OCI-LY7 (cell line): Measurements from ENCODE around the gene GOLIM4. TPM values are rescaled to one million over a fixed set of nuclear protein-coding genes. Genes with fewer than 3 reads are reported as not detected.
"Not testable (repeated sequence)": the region's sequence is repeated elsewhere in the genome, so short reads cannot be mapped to it uniquely, and the experiment has no call there.

Experiments
- BruUV-seq: library from RNA; stranded (reverse); fragments of 400-500 nt; replicated peaks from 2 replicates; lab custom pipeline; 2021; lab: Mats Ljungman, UMichigan
- CTCF ChIA-PET: fragments of 300-600 bp; sonication (Branson Sonifier 250); formaldehyde crosslinking; loops from one replicate; lab custom pipeline; 2022; ENCODE audit warnings: antibody characterized with exemption; ENCODE audit not compliant: unreplicated experiment; lab: Charles Lee
- POLR2A ChIA-PET: fragments of 300-600 bp; sonication (Branson Sonifier 250); formaldehyde crosslinking; loops from one replicate; lab custom pipeline; 2022; ENCODE audit warnings: antibody characterized with exemption; lab: Charles Lee
- DNase-seq: peaks from one replicate; pipeline ENCODE4 v3.0.0-alpha.2; 2015; ENCODE audit warnings: low spot score
- H2AFZ ChIP-seq: fragments of 200-600 bp; sonication (generic), shearing (Covaris generic); 2 replicates; pipeline ENCODE4 v1.6.1; 2014; ENCODE audit warnings: mild to moderate bottlenecking, antibody characterized with exemption, low read length, moderate library complexity
- H3K27ac ChIP-seq: fragments of 200-600 bp; sonication (generic); 2 replicates; pipeline ENCODE4 v1.5.1; 2014; ENCODE audit warnings: mixed run types, low read depth, mild to moderate bottlenecking, moderate library complexity, low read length, inconsistent platforms; ENCODE audit not compliant: poor library complexity, severe bottlenecking
- H3K36me3 ChIP-seq: fragments of 200-600 bp; sonication (generic); 2 replicates; pipeline ENCODE4 v1.6.1; 2014; ENCODE audit warnings: mild to moderate bottlenecking, antibody characterized with exemption, low read length, moderate library complexity, mixed read lengths; ENCODE audit not compliant: insufficient read depth
- H3K4me1 ChIP-seq: fragments of 200-600 bp; sonication (generic); 2 replicates; pipeline ENCODE4 v1.5.1; 2014; ENCODE audit warnings: mild to moderate bottlenecking, low read length; ENCODE audit not compliant: insufficient read depth, poor library complexity, severe bottlenecking
- H3K4me2 ChIP-seq: fragments of 200-600 bp; sonication (generic); 2 replicates; pipeline ENCODE4 v1.6.1; 2014; ENCODE audit warnings: mild to moderate bottlenecking, low read length
- H3K4me3 ChIP-seq: fragments of 200-600 bp; sonication (generic); 2 replicates; pipeline ENCODE4 v1.5.1; 2014; ENCODE audit warnings: mild to moderate bottlenecking, low read depth, low read length; ENCODE audit not compliant: poor library complexity, severe bottlenecking
- H3K79me2 ChIP-seq: fragments of 200-600 bp; sonication (generic); 2 replicates; pipeline ENCODE4 v1.6.1; 2016; ENCODE audit warnings: low read depth, mild to moderate bottlenecking, low read length, moderate library complexity, mixed read lengths; ENCODE audit not compliant: insufficient read depth
- H3K9me2 ChIP-seq: fragments of 200-600 bp; sonication (generic); 2 replicates; pipeline ENCODE4 v1.6.1; 2016; ENCODE audit warnings: mild to moderate bottlenecking, low read length, mixed read lengths; ENCODE audit not compliant: insufficient read depth
- H3K9me3 ChIP-seq: fragments of 200-600 bp; sonication (generic); 2 replicates; pipeline ENCODE4 v1.6.1; 2014; ENCODE audit warnings: mild to moderate bottlenecking, mixed run types, low read length, mixed read lengths
- H4K20me1 ChIP-seq: fragments of 200-600 bp; sonication (generic); 2 replicates; pipeline ENCODE4 v1.6.1; 2014; ENCODE audit warnings: mild to moderate bottlenecking, antibody characterized with exemption, low read length, moderate library complexity, mixed read lengths; ENCODE audit not compliant: insufficient read depth
- EZH2phosphoT487 ChIP-seq: fragments of 200-600 bp; sonication (generic); IDR thresholded peaks from 2 replicates; pipeline ENCODE4 v1.6.1; 2018; ENCODE audit warnings: low read depth, borderline replicate concordance, mild to moderate bottlenecking, mixed run types, antibody characterized with exemption, low read length, moderate library complexity, mixed read lengths
- intact Hi-C: fragments of 100-400 bp; cut with micrococcal nuclease; formaldehyde crosslinking; loops from one replicate; pipeline ENCODE4 v1.10.0; 2022; ENCODE audit not compliant: unreplicated experiment
- total RNA-seq, 2 experiments: library from RNA; depleted of rRNA in 1 of 2; stranded (reverse); fragments of >200 nt in 1 of 2; shearing (Covaris generic) in 1 of 2; gene quantifications; 2 replicates each; pipeline ENCODE4 v1.2.3, GENCODE V29; 2014 to 2022
- TF ChIP-seq, protein P1 (sequence below): fragments of 200-600 bp; sonication (generic); conservative IDR thresholded peaks from 2 replicates; pipeline ENCODE4 v1.5.1; 2014; ENCODE audit warnings: mild to moderate bottlenecking, antibody characterized with exemption, low read length, moderate library complexity, mixed read lengths

GOLIM4 gene
- total RNA-seq, 2 experiments from 2014 or later = 31.2 to 42.8 TPM

DNA sequence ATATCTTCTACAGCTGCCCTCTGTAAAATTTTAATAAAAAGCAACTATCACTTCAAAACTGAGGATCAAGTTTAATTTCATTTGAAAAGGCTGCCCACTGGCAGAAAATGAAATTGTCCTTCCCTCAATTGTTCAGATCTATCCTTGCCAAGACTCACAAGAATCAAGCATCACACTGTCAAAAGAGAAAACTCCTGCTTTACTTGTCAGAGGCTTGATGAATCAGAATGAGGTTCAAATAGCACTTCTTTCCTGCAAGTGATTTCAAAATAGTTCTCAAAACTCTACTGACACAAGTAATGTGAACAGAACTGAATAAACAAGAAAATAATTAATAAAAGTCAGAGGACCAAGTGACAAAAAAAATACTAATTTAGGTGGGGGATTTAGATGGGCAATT, 70.6 kb downstream of the GOLIM4 start:
- TF ChIP-seq, protein P1, sequence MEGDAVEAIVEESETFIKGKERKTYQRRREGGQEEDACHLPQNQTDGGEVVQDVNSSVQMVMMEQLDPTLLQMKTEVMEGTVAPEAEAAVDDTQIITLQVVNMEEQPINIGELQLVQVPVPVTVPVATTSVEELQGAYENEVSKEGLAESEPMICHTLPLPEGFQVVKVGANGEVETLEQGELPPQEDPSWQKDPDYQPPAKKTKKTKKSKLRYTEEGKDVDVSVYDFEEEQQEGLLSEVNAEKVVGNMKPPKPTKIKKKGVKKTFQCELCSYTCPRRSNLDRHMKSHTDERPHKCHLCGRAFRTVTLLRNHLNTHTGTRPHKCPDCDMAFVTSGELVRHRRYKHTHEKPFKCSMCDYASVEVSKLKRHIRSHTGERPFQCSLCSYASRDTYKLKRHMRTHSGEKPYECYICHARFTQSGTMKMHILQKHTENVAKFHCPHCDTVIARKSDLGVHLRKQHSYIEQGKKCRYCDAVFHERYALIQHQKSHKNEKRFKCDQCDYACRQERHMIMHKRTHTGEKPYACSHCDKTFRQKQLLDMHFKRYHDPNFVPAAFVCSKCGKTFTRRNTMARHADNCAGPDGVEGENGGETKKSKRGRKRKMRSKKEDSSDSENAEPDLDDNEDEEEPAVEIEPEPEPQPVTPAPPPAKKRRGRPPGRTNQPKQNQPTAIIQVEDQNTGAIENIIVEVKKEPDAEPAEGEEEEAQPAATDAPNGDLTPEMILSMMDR = no peak
- TF ChIP-seq EZH2phosphoT487 = no peak
- H3K9me3 ChIP-seq = no peaks in the 10 kb centered on the region
- H3K79me2 ChIP-seq = no peaks in the 10 kb centered on the region
- no TSS peak for BruUV-seq
- H3K4me1 ChIP-seq = no peaks in the 10 kb centered on the region
- H3K27ac ChIP-seq = no peak overlapping the region
- peaks cover 95% of the 10 kb centered on the region for H3K36me3 ChIP-seq
- H3K4me2 ChIP-seq = no peak overlapping the region
- CTCF ChIA-PET = no interaction called here
- H4K20me1 ChIP-seq = no peaks in the 10 kb centered on the region
- H3K4me3 ChIP-seq = no peak overlapping the region
- H3K9me2 ChIP-seq = no peaks in the 10 kb centered on the region
- DNase-seq = no peak
- no peak overlapping the region for H2AFZ ChIP-seq
- POLR2A ChIA-PET = interaction anchor here (0.7 to 1.0 kb wide), 2 partner anchors 74 to 154 kb away, joined by 3 read pairs; no protein-coding TSS in a partner anchor
- intact Hi-C loops = no loop called here

DNA sequence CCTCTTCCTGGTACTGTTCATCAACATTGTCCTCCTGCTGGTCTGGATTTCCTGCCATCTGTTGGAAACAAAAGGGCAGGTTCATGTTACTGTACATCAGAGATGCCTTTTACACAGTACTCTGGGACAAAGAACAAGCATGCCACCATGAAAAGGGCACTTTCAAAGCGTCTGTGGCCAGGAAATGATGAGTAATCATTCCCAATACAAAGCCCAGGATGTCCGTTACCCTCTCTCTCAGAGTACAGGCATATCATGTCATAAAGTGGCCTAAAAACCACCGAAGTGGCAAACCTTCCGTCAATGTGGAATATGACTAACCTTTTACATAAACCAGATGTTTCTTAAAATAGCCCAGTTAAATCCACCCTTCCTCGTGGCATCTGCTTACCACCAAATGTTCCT, 71.2 kb downstream of the GOLIM4 start:
- Histone ChIP-seq H3K9me2 (no peaks in the 10 kb centered on the region), H2AFZ (no peak overlapping the region), H3K4me1 (no peaks in the 10 kb centered on the region), H3K4me3 (no peak overlapping the region), H3K4me2 (no peak overlapping the region), H3K79me2 (no peaks in the 10 kb centered on the region), H3K9me3 (no peaks in the 10 kb centered on the region), H3K27ac (no peak overlapping the region), H3K36me3 (peaks cover 95% of the 10 kb centered on the region), H4K20me1 (no peaks in the 10 kb centered on the region)
- DNase-seq = no peak
- ChIA-PET CTCF (no interaction called here), POLR2A (no interaction called here)
- no TSS peak for BruUV-seq
- intact Hi-C loops = no loop called here
- no peak for TF ChIP-seq EZH2phosphoT487
- TF ChIP-seq, protein P1 = no peak

DNA sequence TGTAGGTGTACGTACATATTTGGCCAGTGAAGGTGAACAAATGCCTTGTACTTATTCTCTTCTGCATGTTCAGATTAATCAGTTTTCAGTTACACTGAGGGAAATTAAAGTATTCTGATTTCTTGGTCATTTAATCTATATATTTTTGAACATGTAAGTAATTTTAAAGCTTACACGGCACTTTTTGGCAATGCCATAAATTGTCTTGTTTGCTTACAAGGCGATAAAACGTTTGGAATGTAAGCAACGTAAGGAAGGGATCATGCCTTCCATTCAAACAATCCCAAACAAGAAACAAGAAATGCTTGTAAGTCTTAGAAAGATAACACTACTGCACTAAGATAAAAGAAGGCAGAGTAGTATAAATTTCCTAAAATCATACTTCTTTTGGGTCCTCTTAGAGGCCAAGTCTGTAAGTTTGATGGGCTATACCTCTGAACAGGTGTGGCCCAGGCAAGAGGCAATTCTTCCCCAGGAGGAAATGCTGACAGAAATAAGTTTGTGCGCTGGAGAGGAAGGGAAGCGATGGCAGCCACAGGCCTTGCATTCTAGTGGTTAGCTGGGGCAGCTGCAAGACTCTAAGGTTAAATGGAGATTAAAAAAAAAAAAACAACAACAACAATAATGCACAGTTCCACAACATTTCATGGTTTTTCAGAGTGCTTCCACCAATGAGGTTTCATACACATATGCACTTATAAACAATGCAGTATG, 73.8 kb downstream of the GOLIM4 start:
- CTCF ChIA-PET = interaction anchor here (0.6 kb wide), 1 partner anchor 1263 kb away, joined by 3 read pairs; no protein-coding TSS in a partner anchor
- TF ChIP-seq, protein P1 = no peak
- TF ChIP-seq EZH2phosphoT487 = no peak
- POLR2A ChIA-PET = interaction anchor here (0.5 to 0.8 kb wide), 3 partner anchors 44 to 647 kb away, joined by 3 read pairs; no protein-coding TSS in a partner anchor
- Histone ChIP-seq H3K4me1 (no peaks in the 10 kb centered on the region), H3K27ac (no peak overlapping the region), H3K79me2 (no peaks in the 10 kb centered on the region), H3K36me3 (peaks cover 80% of the 10 kb centered on the region), H3K4me2 (no peak overlapping the region), H4K20me1 (no peaks in the 10 kb centered on the region), H2AFZ (no peak overlapping the region), H3K9me2 (no peaks in the 10 kb centered on the region), H3K4me3 (no peak overlapping the region), H3K9me3 (no peaks in the 10 kb centered on the region)
- intact Hi-C loops = no loop called here
- no peak for DNase-seq
- no TSS peak for BruUV-seq

DNA sequence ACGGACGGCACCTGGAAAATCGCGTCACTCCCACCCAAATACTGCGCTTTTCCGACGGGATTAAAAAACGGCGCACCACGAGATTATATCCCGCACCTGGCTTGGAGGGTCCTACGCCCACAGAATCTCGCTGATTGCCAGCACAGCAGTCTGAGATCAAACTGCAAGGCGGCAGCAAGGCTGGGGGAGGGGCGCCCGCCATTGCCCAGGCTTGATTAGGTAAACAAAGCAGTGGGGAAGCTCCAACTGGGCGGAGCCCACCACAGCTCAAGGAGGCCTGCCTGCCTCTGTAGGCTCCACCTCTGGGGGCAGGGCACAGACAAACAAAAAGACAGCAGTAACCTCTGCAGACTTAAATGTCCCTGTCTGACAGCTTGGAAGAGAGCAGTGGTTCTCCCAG, 84.4 kb downstream of the GOLIM4 start:
- POLR2A ChIA-PET, H3K4me1 ChIP-seq, intact Hi-C loops, H4K20me1 ChIP-seq, BruUV-seq, H3K27ac ChIP-seq, H2AFZ ChIP-seq, DNase-seq, H3K9me2 ChIP-seq, H3K4me2 ChIP-seq, H3K79me2 ChIP-seq, CTCF ChIA-PET, H3K9me3 ChIP-seq, H3K4me3 ChIP-seq: not testable (repeated sequence)
- H3K36me3 ChIP-seq = peaks cover 17% of the 10 kb centered on the region
